Progenitor cell of endocrine pancreas (in vitro differentiated cells): ENCODE measurements around the gene CYP4B1. TPM values are rescaled to one million over a fixed set of nuclear protein-coding genes. Genes with fewer than 3 reads are reported as not detected.

Experiments
- DNase-seq: peaks from one replicate; pipeline ENCODE4 v3.0.0; 2021; ENCODE audit warnings: low spot score; ENCODE audit not compliant: unreplicated experiment
- H3K27ac Mint-ChIP-seq: 2 replicates; pipeline ENCODE4 v1.8.0; 2021; ENCODE audit warnings: mild to moderate bottlenecking, moderate library complexity, mixed read lengths
- H3K27me3 Mint-ChIP-seq: 2 replicates; pipeline ENCODE4 v1.8.0; 2021; ENCODE audit warnings: mixed read lengths
- H3K36me3 Mint-ChIP-seq: 2 replicates; pipeline ENCODE4 v1.8.0; 2022; ENCODE audit warnings: mixed read lengths; ENCODE audit not compliant: insufficient read depth
- H3K4me1 Mint-ChIP-seq: 2 replicates; pipeline ENCODE4 v1.8.0; 2021; ENCODE audit warnings: low read depth, mixed read lengths
- H3K4me3 Mint-ChIP-seq: 2 replicates; pipeline ENCODE4 v1.8.0; 2021; ENCODE audit warnings: low read depth, mild to moderate bottlenecking, moderate library complexity, mixed read lengths
- H3K9me3 Mint-ChIP-seq: 2 replicates; pipeline ENCODE4 v1.8.0; 2021; ENCODE audit warnings: low read depth, mixed read lengths
- total RNA-seq: library from RNA; stranded (reverse); gene quantifications from 2 replicates; pipeline ENCODE4 v1.2.1, GENCODE V29; 2021
- TF ChIP-seq, protein P1 (sequence below): fragments of 200-600 bp; sonication (generic); IDR thresholded peaks from one replicate; pipeline ENCODE4 v1.5.0; 2021; ENCODE audit warnings: antibody characterized with exemption, mild to moderate bottlenecking; ENCODE audit not compliant: unreplicated experiment

The CYP4B1 gene
- total RNA-seq, 1 donor from 2014 or later, result not detected

DNA sequence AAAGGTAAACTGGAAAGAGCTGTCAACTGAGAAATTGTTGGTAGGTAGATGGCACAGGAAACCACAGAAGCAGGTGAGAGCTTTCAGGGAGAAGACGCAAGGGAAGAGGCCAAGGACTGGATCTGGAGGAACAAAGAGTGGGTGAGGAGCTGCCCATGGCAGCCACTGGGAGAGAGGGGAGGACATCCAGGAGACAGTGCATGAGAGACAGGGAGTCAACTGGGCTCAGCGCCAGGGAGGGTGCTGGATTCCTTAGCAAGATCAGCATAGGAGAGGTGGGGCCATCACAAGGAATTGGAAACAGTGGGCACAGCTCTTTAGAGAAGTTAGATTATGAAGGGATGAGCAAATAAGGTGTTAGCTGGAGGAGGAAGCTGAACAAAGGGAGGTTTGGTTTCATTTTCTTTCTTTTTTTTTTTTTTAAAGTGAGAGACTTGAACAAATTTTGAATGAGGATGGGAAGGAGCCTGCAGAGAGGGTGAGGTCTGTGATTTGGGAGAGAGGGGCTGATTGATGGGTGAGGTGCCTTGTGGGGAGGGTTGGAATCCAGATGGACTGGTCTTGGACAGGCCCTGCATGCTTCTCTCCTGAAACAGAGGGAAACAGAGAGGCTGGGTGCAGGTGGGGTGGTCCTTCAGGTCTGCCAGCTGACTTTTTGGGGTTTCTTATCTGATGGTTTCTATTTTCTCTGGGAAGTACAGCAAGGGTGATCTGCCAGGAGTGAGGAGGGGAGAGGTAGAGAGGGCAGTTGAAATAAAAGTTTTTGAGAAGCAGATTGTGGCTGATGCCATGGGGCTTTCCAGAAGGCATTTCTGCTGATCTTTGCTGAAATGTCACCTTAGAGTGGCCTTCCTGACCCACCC is 5.4 kb downstream of the CYP4B1 start:
- TF ChIP-seq, protein P1, sequence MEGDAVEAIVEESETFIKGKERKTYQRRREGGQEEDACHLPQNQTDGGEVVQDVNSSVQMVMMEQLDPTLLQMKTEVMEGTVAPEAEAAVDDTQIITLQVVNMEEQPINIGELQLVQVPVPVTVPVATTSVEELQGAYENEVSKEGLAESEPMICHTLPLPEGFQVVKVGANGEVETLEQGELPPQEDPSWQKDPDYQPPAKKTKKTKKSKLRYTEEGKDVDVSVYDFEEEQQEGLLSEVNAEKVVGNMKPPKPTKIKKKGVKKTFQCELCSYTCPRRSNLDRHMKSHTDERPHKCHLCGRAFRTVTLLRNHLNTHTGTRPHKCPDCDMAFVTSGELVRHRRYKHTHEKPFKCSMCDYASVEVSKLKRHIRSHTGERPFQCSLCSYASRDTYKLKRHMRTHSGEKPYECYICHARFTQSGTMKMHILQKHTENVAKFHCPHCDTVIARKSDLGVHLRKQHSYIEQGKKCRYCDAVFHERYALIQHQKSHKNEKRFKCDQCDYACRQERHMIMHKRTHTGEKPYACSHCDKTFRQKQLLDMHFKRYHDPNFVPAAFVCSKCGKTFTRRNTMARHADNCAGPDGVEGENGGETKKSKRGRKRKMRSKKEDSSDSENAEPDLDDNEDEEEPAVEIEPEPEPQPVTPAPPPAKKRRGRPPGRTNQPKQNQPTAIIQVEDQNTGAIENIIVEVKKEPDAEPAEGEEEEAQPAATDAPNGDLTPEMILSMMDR, result no peak
- Mint-ChIP-seq H3K36me3 (no peaks in the 10 kb centered on the region), H3K27ac (no peak overlapping the region), H3K4me3 (no peak overlapping the region), H3K9me3 (peaks cover 3% of the 10 kb centered on the region), H3K27me3 (no peaks in the 10 kb centered on the region), H3K4me1 (peaks cover 2% of the 10 kb centered on the region)
- DNase-seq, result no peak

DNA sequence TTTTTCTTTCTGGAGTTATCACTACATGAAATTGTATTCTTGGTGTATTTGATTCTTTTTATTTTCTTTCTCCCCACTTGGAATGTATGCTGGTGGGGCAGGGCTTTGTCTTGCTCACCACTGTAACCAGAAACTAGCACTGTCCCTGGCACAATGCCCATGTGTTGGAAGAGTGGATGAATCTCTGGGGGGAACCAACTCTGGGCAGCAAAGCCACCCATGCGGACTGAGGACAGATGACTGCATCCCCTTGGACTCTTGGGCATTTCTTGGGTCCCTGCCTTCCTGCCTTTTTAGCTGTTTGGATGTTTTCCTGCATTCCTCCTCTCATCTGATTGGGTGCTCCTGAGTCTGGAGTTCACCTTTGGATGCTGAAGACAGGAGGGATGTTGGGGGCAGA is 6.1 kb downstream of the CYP4B1 start:
- peaks cover 2% of the 10 kb centered on the region for H3K4me1 Mint-ChIP-seq
- H3K27ac Mint-ChIP-seq, result no peak overlapping the region
- H3K27me3 Mint-ChIP-seq, result no peaks in the 10 kb centered on the region
- TF ChIP-seq, protein P1, result no peak
- no peak overlapping the region for H3K4me3 Mint-ChIP-seq
- peaks cover 4% of the 10 kb centered on the region for H3K9me3 Mint-ChIP-seq
- DNase-seq, result no peak
- H3K36me3 Mint-ChIP-seq, result no peaks in the 10 kb centered on the region

DNA sequence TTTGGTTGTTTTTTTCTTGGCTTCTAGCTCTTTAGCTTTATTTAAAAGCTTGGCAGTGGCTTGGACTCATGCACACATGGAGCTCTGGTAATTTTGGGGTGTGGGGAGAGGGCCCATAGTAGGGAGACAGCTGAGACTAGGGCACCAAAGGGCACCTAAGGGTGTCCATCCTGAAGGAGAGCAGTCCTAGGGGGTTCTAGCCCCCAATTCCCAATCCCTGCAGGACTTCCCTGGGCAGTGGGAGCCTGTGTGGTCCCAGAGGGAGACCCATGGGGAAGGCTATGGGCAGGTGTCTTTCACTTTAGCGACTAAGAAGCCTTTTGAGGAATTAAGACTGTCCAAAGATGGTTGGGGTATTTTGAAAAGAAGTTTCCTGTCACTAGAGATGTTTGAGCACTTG is 6.9 kb downstream of the CYP4B1 start:
- Mint-ChIP-seq H3K9me3 (peaks cover 6% of the 10 kb centered on the region), H3K27ac (no peak overlapping the region), H3K4me3 (no peak overlapping the region), H3K36me3 (no peaks in the 10 kb centered on the region), H3K4me1 (peaks cover 2% of the 10 kb centered on the region), H3K27me3 (no peaks in the 10 kb centered on the region)
- no peak for DNase-seq
- TF ChIP-seq, protein P1, result no peak

DNA sequence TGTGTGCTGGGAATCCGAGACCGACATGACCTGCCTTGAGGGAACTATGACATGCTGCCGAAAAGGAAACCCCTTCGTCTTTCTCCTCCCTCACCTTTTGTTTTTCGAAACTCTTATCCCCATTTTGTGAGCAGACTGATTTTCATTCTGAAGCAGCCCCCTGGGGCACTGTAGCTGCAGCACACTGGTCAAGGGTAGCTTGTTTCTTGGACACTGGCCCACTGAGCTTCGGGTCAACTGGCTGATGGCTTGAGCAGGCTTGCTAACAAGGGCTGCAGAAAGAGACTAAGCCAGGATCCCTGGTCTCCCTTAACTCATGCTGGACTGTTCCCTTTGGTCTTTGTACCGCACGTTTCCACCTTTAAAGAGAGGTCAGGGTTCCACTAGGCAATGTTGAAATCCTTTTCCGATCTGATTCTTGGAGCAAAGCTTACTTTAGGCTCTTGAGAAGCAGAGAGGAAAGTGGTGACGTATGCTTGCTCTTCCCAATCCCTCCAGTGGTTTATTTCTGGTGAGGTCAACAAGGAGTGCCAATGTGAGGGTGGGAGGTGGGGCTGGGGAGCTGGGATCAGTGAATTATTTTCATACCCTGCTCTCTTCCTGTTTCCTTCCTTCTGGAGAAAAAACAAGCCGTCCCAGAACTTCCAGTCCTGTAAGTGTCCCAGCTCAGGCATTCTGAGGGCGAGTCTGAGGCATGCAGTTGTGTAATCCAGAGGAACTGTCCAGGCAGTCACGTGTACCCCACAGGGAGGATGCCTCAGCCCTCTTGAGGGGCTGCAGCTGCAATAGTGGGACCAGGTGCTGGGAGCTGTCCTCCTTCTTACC is 7.6 kb downstream of the CYP4B1 start:
- H3K9me3 Mint-ChIP-seq, result peaks cover 6% of the 10 kb centered on the region
- no peak overlapping the region for H3K27ac Mint-ChIP-seq
- TF ChIP-seq, protein P1, result no peak
- no peaks in the 10 kb centered on the region for H3K36me3 Mint-ChIP-seq
- no peak overlapping the region for H3K4me3 Mint-ChIP-seq
- no peak for DNase-seq
- peaks cover 2% of the 10 kb centered on the region for H3K4me1 Mint-ChIP-seq
- no peaks in the 10 kb centered on the region for H3K27me3 Mint-ChIP-seq
